NK-92 (cell line): ENCODE results near the gene CLDN9.

ENCODE experiments used
- DNase-seq: peaks from one replicate; lab custom pipeline; 2025; ENCODE audit not compliant: unreplicated experiment; lab: John Stamatoyannopoulos, UW

CLDN9 gene

DNA sequence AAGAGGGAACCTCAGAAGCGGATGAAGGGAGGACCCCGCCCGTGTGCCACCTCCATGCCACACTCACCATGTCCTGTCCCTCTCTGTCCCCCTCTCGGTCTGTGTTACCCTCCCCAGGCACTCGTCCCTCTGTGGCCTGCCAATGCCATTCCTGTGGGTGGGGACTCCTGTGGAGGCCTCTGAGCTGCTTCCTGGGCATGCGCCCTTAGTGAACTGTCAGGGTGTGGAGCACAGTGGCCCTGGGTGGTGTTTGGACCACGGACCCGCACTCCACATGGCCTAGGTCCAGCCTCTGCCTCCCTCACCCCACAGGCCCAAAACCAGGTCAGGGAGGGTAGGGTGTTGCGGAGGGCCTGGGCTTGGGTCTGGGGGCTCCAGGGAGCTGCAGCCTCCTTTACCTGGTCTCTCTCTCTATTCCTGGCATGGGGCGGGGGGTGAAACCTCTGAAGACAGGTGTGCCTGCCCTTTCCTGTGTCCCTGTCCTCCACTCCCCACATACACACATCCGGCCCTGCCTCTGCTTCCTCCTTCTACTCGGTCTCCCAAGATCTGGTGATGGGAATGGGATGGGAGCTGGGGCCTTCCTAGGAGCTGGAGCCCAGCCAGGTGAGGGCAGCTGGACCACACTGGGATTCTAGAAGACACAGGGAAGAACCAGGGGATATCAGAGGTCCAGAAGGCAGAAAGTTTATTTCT is 21.0 kb upstream of the CLDN9 start:
- no peak for DNase-seq

DNA sequence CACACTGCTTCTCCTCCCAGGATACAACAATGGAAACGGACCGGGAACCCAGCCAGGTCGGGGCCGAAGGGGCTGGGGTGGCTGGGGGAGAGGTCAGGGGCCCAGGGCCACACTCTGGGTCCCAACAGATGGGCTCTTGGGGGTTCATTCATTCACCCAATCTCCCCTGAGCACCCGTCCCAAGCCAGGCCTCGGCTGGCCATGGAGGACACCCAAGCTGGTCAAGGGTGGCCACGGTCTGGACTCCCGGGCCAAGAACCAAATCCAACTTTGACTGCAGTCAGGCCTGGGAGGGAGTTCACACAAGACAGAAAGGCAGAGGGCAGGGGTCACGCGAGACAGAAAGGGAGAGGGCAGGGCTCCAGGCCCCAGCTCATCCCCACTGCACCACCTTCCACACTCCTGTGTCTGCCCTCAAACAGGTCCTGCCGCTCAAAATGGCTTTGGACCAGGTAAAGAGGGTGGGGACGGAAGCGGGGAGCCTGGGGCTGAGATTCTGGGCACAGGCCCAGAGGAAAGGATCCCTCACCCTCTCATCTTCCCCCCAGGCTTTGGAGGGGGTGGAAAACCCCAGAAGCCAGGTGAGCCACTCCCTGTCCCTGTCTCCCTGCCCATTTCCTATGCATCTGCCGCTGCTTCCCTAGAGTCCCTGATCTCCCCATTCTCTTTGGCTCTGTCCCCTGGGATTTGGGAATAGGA is 20.2 kb upstream of the CLDN9 start:
- DNase-seq = no peak

DNA sequence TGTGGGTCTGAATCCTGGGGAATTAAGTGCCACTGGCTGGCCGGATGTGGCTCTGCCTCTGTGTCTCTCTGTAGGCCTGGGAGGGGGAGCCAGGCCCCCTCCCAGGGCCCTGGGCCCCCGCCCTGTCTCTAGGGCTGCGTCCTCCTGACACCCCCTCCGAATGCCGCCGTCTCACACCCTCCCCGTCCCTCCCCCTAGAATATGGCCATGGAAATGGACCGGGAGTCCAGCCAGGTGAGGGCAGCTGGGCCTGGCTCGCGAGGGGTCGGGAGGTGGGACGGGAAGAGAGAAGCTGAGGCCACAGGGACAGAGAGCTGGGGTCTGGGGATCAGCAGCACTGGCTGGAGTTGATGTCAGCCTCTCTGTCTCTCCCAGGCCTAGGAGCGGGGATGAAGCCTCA is 16.4 kb upstream of the CLDN9 start:
- no peak for DNase-seq

DNA sequence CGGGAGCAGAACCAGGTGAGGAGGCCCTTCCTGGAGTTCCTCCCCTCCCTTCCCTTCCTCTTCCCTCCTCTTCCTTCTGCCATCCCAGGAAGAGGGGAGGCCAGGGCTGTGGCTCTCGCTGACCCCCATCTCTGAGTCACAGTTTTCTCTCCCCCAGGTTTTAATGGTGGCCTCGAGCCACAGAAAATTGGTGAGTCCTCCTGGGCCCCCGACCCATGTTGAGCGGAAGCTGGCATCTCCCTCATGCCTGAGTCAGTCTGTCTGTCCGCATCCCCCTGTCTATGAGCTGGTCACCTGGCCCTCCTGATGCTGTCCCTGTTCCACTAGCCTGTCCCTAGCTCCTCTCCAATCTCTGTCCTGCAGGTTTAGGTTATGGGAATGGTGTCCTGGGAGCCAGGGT is 12.8 kb upstream of the CLDN9 start:
- no peak for DNase-seq

DNA sequence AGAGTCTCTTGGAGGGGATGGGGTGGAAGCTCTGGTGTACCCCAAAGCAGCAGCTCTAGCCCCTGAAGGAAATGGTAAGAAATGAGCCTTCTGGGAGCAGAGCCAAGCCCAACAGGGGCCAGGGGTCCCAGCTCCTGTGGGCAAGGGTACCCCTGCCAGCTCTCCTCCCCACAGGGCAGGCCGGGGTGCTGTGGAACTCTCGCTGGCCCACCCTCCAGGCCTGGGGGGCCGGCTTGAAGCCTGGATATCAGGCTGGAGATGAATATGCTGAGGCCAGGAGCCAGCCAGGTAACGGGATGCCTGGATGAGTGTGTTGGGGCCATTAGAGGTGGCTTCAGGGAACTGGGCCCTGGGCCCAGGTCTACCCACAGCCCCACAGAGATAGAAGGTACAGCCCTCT is 12.2 kb upstream of the CLDN9 start:
- no peak for DNase-seq

DNA sequence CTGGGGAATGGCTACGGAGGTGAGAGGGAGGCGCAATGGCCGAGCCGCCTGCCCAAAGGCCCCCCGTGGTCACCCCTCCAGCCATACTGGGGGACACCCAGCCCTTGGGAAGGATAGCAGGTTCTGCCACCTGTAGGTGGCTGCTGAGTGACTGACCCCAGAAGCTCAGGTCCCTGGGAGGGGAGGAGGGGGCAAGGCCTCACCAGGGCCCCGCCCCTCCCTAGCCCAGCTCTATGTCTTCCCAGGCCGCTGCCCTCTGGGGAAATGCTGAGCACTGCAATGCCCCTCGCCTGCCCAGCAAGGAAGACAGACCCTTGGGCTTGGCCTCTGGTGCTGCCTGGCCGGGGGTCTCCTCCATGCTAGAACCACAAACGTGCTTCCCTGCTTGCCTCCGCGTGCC is 11.4 kb upstream of the CLDN9 start:
- no peak for DNase-seq

DNA sequence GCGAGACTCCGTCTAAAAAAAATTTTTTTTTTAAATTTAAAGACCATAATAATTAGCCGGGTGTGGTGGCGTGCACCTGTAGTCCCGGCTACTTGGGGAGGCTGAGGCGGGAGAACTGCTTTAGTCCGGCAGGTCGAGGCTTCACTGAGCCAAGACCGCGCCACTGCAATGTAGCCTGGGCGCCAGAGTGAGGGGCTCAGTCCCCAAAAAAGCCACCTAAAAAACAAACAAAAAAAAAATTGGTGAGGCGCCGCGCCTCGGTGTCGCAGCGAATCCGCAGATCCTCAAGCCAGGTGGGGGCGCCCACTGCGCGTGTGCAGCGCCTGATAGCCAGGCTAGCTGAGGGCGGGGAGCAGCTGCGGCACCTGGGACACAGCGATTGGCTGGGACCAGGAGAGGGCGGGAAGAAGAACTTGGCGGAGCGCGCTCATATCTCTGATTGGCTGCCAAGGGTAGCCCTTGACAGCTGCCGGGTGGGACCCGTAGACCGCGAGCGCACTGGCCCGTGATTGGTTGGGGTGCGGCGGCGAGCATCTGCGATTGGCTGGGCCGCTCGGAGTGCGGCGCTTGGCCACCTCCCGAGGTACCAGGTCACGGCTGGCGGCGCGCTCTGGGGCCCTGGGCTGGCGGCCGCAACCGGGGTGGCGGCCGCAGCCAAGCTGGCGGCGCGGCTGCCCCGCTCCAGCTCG is 9.0 kb upstream of the CLDN9 start:
- peak; percentile 79 for DNase-seq

DNA sequence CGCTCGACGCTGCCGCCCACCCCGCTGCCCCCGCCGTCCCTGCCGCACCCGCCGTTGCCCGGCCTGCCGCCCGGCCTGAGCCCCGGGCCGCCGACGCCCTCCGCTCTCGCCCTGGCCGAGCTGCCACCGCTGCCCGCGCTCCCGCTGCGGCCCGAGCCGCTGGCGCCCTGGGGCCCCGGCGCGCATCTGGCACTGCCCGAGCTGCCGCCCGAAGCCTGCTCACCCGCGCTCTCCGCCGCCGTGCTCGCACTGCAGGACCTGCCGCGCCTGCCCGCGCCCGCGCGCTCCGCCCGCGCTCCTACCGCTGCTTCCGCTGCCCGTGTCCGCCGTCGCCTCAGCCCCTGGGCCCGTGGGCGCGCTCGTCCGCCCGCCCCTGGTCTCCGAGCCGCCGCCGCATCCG is 8.4 kb upstream of the CLDN9 start:
- no peak for DNase-seq

DNA sequence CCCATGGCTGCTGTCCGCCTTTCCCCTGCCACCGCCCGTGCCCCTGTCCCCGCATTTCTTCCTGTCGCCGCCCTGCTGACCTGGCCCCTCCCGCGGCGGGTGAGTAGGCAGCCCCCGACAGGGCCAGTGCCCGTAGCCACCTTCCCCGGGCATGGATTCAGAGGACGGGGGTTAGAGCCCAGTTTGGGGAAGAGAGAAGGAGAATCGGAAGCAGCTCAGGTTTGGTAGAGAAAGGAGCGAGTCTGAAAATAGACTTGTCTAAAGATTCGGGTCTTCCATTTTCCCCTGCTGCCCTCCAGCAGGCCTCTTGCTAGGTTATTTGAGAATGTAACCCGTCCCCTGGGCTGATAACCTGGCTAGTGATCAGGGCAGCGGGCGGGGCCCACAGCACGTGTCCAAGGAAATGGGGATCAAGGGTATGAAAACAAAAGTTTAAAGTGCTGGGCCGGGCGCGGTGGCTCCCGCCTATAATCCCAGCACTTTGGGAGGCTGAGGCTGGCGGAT is 7.9 kb upstream of the CLDN9 start:
- DNase-seq = no peak

DNA sequence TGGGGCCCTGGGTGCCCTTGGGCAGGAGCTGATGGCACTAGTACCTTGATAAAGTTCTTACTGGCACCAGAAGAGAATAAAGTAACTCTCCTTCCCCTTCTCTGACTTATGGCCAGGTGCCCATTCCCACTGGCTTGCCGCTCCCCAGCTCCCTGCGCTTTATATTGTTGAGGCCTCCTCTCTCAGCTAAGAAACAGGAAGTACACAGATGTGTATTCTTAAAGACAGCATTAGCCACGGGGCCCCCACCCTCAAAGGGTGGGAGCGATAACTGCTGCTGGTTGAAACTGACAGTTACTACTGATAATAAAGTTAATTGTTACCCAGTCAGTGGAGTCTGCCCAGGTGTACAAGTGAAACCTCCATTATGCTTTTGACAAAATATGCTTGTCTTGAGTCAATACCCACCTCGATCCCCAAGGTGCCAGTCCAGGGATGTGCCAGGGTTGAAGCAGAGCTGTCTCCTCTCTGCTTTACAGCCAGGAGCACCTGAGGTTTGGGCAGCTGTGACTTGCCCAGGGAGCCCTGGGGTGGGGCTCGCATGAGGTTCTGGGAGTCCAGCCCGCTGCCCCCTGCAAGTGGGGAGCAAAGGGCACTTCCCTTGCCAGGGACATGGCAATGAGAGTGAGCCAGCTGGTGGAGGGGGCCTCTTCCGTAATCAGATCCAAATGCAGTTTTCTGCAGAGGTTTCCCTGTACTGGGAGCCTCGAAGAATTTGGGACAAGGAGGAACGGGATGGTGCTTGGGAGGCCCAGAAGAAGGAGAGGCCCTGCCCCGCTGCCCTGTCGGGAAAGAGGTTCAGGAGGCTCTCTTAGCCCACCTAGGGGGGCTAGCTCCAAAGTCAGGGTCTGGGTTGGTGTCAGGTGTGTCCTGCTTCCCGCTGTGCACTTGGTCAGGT is 5.4 kb upstream of the CLDN9 start:
- no peak for DNase-seq

DNA sequence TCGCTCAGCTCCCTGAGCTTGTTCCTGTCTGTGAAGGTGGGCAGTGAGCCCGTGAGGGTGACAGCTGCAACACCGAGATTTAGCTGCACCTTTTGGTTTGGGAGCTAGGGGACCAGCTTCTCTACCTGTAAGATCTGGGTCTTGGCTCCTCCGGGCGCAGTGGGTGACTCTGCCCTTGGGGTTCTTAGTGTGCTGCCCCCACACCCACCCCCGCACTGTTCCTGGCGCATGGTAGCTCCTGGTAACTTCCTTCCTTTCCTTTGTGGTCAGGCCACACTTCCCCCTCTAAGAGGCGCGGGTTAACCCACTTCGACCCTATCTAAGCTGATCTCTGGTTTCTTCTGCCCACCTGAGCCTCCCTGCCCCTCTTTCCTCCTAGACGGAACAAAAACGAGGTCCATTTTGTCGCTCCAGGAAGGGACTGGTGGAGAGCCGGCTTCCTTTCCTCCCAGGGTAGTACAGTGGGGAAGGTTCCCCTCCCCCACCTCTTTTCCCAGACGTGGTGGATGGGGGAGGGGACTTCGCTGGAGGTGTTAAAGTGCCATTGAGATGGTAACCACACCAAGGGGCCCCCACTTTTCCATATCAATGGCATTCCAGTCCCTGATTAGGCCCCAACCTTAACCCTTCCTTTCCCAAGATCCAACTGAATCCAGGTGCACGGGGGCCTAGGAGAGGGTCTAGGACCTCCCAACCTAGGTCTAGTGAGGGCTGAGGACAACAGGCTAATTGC is 4.6 kb upstream of the CLDN9 start:
- DNase-seq = no peak

DNA sequence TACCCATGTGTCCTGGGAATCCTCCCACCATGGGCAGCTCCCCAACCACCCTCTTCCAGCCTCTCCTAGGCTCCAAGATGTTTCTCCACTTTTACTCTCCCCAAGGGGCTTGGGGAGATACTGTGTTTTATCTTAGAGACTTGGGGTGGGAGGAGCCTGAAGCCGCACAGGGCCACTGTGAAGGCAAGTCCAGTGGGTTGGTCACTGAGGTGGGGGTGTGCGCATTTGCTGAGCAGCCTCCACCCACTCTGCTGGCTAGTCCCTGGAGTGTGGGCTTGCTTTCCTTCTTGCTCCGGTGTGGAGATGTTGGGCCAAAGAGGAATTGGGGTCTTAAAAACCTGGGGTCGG is 4.1 kb upstream of the CLDN9 start:
- no peak for DNase-seq

DNA sequence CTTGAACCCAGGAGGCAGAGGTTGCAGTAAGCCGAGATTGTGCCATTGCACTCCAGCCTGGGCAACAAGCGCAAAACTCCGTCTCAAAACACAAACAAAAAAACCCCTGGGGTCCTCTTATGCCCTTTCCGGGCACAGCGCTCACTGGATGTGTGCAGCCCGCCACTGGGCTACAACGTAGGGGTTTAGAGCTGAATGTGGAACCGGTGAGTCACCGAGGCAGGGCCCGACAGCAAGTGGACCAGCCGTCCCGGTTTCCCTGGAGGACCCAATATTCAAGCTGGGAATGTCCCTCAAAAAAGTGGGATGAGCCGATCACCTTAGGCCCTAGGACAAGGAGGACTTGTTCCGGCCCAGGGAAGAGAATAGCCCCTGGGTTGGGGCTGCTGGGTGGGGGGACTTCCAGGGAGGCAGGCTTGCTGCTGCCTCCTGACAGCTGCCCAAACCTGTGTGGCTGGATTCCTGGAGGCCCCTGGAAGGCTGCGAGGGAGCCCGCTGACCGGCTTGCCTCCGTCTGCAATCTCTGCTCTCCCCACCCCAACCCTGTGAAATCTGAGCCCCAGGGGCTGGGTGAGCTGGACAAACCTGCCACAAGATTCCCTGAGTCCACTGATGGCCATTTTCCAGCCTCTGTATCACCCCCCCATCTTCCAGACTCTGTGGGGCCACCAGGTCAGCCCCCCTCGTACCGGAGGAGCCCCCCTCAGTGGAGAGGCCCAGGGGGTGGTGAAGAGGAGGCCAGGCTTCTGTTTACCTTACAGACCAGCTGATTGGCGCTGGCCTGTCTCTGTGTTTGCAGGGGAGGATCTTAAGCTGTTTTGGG is 2.9 kb upstream of the CLDN9 start:
- DNase-seq = no peak

DNA sequence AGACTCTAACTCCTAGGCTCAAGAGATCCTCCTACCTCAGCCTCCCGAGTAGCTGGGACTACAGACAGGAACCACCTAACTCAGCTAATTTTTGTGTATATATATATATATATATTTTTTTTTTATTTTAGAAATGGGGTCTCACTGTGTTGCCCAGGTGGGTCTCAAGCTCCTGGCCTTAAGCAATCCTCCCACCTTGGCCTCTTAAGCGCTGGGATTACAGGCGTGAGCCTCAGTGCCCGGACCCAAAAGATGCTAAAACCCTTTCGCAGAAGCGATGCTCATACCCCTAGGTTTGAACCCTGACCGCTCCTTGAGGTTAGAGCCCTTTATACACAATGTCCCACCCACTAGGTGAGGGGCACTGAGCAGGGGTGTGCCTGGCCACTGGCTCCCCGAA is 2.2 kb upstream of the CLDN9 start:
- DNase-seq = no peak

DNA sequence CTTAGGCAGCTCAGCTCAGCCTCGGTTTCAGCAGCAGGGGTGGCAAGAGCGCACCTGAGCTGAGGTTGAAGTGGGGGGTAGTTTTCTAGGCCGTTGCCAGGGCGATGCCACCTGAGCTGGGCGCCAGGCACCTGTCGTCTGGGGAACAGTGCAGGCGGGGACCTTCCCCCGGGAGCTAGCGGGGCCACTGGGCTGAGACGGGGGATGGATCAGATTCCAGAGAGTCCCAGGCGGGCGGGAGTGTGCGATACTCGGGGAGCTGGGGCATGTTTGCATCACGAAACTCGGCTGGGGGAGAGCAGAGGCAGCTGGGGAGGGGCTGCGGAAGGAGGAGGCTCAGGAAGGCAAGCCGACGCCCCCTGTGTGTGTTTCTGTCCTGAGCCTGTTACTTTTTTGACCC is 477 bp upstream of the CLDN9 start:
- DNase-seq = no peak

DNA sequence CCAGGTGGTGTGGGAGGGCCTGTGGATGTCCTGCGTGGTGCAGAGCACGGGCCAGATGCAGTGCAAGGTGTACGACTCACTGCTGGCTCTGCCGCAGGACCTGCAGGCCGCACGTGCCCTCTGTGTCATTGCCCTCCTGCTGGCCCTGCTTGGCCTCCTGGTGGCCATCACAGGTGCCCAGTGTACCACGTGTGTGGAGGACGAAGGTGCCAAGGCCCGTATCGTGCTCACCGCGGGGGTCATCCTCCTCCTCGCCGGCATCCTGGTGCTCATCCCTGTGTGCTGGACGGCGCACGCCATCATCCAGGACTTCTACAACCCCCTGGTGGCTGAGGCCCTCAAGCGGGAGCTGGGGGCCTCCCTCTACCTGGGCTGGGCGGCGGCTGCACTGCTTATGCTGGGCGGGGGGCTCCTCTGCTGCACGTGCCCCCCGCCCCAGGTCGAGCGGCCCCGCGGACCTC is 798 bp downstream of the CLDN9 start:
- no peak for DNase-seq

DNA sequence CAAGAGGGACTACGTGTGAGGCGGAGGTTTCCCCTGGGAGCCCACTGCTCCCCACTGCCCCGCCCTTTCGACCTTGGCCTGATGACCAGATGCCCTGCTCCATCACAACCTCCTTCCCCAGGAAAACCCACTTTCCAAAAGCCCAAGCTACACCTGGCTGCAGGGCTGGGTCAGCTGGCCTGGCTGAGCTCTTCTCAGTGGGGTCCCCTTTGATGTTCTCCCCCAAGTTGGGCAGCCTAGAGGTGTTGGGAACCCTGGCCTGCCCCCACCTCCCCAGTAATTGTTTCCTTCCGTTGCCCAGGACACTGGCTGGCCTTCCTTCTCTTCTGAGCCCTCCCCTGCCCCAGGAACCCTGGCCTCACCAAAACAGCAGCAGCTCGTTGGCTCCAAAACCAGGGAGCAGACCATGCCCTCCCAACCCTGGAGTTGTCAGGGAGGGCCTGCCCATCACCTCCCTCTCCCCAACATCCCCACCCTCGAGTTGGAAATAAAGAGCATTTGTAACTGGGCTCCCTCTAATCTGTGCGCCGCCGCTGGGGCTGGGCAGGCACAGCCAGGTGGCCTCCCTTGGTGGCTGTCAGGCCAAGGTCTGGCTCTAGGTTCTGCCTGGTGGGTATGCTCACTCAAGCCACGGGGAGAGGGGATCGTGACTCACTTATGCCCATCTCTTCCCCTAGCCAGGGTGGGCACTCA is 1.4 kb downstream of the CLDN9 start:
- no peak for DNase-seq

DNA sequence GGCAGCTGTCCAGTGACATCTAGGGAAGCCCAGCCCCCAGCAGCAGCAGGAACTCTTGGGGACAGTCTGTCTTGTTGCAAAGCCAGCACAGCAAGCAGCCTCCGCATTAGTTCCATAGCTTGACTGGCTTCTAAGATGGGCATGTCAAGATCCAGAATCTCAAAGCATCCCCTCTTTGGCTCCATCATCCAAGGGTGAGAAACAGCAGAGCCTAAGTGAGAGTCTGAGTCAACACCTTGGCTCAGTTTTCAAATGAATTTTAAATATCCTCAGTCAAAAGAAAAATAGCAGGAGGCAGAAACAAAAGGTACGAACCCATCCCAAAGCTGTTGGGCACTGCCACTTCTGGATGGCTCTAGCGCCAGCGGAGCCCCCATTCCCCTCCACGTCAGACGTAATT is 2.2 kb downstream of the CLDN9 start:
- no peak for DNase-seq

DNA sequence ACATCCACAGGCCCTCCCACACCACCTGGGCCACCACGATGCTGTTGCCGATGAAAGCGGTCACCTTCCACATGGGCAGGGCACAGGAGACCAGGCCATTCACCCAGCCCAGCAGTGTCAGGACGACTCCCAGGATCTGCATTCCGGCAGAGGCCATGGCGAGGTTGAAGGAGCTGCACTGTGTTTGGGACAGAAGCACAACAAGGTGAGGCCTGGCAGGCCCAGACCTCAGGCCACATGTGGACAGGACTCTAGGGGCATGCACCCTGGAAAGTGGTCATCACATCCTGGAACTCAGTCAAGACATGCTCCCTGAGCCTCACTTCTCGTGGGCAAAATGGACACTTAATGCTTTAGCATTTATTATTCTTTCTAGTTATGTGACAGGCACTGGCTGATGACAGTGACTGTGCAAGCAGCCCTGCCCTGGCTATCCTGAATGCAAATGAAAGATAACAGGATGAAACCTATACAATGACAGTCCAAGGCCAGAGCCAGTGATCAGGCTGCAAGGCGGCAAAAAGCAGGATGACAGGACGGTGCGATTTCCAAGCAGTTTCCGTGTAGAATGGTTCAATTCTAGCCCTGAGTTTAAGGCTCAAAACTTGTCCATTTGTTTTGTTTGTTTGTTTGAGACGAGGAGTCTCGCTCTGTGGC is 3.3 kb downstream of the CLDN9 start:
- no peak for DNase-seq
